Measurements from ENCODE around the gene MKNK1.

Gene MKNK1

GRCh38 chr1:46596036-46596435, 8.0 kb downstream of the MKNK1 start:
- H3K4me1 ChIP-seq (ENCODE audit: control insufficient read depth in 2 of 2, insufficient read depth in 2 of 2, low read length in 2 of 2): peaks cover 0 to 3% of the 10 kb centered on the region in 2 donors
- no peak overlapping the region for H3K4me3 ChIP-seq (ENCODE audit: low read length in 2 of 2)
- H3K27ac ChIP-seq (ENCODE audit: low read depth in 2 of 2, low read length in 2 of 2): peak overlapping the region in 1 of 2 donors; percentile 12
- no peaks in the 10 kb centered on the region for H3K9me3 ChIP-seq (ENCODE audit: control insufficient read depth in 2 of 2, low read length in 2 of 2)
- H3K9ac ChIP-seq (ENCODE audit: low read depth in 1 of 2, low read length in 2 of 2): no peak overlapping the region
- H3K27me3 ChIP-seq (ENCODE audit: control insufficient read depth in 2 of 2, insufficient read depth in 2 of 2, low read length in 2 of 2): no peaks in the 10 kb centered on the region
- peaks cover 26% of the 10 kb centered on the region in 2 donors for H3K36me3 ChIP-seq (ENCODE audit: control insufficient read depth in 2 of 2, insufficient read depth in 2 of 2, low read length in 2 of 2)

- H3K9me3 ChIP-seq (ENCODE audit: control insufficient read depth in 2 of 2, low read length in 2 of 2): no peaks in the 10 kb centered on the region
- H3K4me1 ChIP-seq (ENCODE audit: control insufficient read depth in 2 of 2, insufficient read depth in 2 of 2, low read length in 2 of 2): peaks cover 0 to 3% of the 10 kb centered on the region in 2 donors
- H3K9ac ChIP-seq (ENCODE audit: low read depth in 1 of 2, low read length in 2 of 2): no peak overlapping the region
- no peak overlapping the region for H3K4me3 ChIP-seq (ENCODE audit: low read length in 2 of 2)
- H3K36me3 ChIP-seq (ENCODE audit: control insufficient read depth in 2 of 2, insufficient read depth in 2 of 2, low read length in 2 of 2): peaks cover 34 to 35% of the 10 kb centered on the region in 2 donors
- H3K27ac ChIP-seq (ENCODE audit: low read depth in 2 of 2, low read length in 2 of 2): no peak overlapping the region
- no peaks in the 10 kb centered on the region for H3K27me3 ChIP-seq (ENCODE audit: control insufficient read depth in 2 of 2, insufficient read depth in 2 of 2, low read length in 2 of 2)
These were observed 8.9 kb downstream of the MKNK1 start for GRCh38 chr1:46595127-46595526.

GRCh38 chr1:46594063-46594462, 10.0 kb downstream of the MKNK1 start:
- Histone ChIP-seq H3K4me3 (ENCODE audit: low read length in 2 of 2) (no peak overlapping the region), H3K9ac (ENCODE audit: low read depth in 1 of 2, low read length in 2 of 2) (no peak overlapping the region), H3K27ac (ENCODE audit: low read depth in 2 of 2, low read length in 2 of 2) (peak overlapping the region in 1 of 2 donors; percentile 20), H3K36me3 (ENCODE audit: control insufficient read depth in 2 of 2, insufficient read depth in 2 of 2, low read length in 2 of 2) (peaks cover 44 to 45% of the 10 kb centered on the region in 2 donors), H3K4me1 (ENCODE audit: control insufficient read depth in 2 of 2, insufficient read depth in 2 of 2, low read length in 2 of 2) (no peaks in the 10 kb centered on the region), H3K27me3 (ENCODE audit: control insufficient read depth in 2 of 2, insufficient read depth in 2 of 2, low read length in 2 of 2) (no peaks in the 10 kb centered on the region), H3K9me3 (ENCODE audit: control insufficient read depth in 2 of 2, low read length in 2 of 2) (no peaks in the 10 kb centered on the region)

- Histone ChIP-seq H3K9ac (ENCODE audit: low read depth in 1 of 2, low read length in 2 of 2) (no peak overlapping the region), H3K27me3 (ENCODE audit: control insufficient read depth in 2 of 2, insufficient read depth in 2 of 2, low read length in 2 of 2) (no peaks in the 10 kb centered on the region), H3K27ac (ENCODE audit: low read depth in 2 of 2, low read length in 2 of 2) (no peak overlapping the region), H3K36me3 (ENCODE audit: control insufficient read depth in 2 of 2, insufficient read depth in 2 of 2, low read length in 2 of 2) (peaks cover 46 to 47% of the 10 kb centered on the region in 2 donors), H3K4me3 (ENCODE audit: low read length in 2 of 2) (no peak overlapping the region), H3K9me3 (ENCODE audit: control insufficient read depth in 2 of 2, low read length in 2 of 2) (no peaks in the 10 kb centered on the region), H3K4me1 (ENCODE audit: control insufficient read depth in 2 of 2, insufficient read depth in 2 of 2, low read length in 2 of 2) (no peaks in the 10 kb centered on the region)
These were observed 11.2 kb downstream of the MKNK1 start for GRCh38 chr1:46592823-46593222.

- Histone ChIP-seq H3K27me3 (ENCODE audit: control insufficient read depth in 2 of 2, insufficient read depth in 2 of 2, low read length in 2 of 2) (no peaks in the 10 kb centered on the region), H3K4me3 (ENCODE audit: low read length in 2 of 2) (no peak overlapping the region), H3K9ac (ENCODE audit: low read depth in 1 of 2, low read length in 2 of 2) (no peak overlapping the region), H3K9me3 (ENCODE audit: control insufficient read depth in 2 of 2, low read length in 2 of 2) (no peaks in the 10 kb centered on the region), H3K4me1 (ENCODE audit: control insufficient read depth in 2 of 2, insufficient read depth in 2 of 2, low read length in 2 of 2) (no peaks in the 10 kb centered on the region), H3K36me3 (ENCODE audit: control insufficient read depth in 2 of 2, insufficient read depth in 2 of 2, low read length in 2 of 2) (peaks cover 61 to 63% of the 10 kb centered on the region in 2 donors), H3K27ac (ENCODE audit: low read depth in 2 of 2, low read length in 2 of 2) (no peak overlapping the region)
These were observed 14.5 kb downstream of the MKNK1 start for GRCh38 chr1:46589529-46589928.

GRCh38 chr1:46587069-46587468, 17.0 kb downstream of the MKNK1 start:
- Histone ChIP-seq H3K27me3 (ENCODE audit: control insufficient read depth in 2 of 2, insufficient read depth in 2 of 2, low read length in 2 of 2) (no peaks in the 10 kb centered on the region), H3K36me3 (ENCODE audit: control insufficient read depth in 2 of 2, insufficient read depth in 2 of 2, low read length in 2 of 2) (peaks cover 53 to 67% of the 10 kb centered on the region in 2 donors), H3K4me1 (ENCODE audit: control insufficient read depth in 2 of 2, insufficient read depth in 2 of 2, low read length in 2 of 2) (no peaks in the 10 kb centered on the region), H3K27ac (ENCODE audit: low read depth in 2 of 2, low read length in 2 of 2) (no peak overlapping the region), H3K9ac (ENCODE audit: low read depth in 1 of 2, low read length in 2 of 2) (no peak overlapping the region), H3K4me3 (ENCODE audit: low read length in 2 of 2) (no peak overlapping the region), H3K9me3 (ENCODE audit: control insufficient read depth in 2 of 2, low read length in 2 of 2) (no peaks in the 10 kb centered on the region)

- H3K4me3 ChIP-seq (ENCODE audit: low read length in 2 of 2): no peak overlapping the region
These were observed 18.6 kb downstream of the MKNK1 start for GRCh38 chr1:46585312-46585938.

GRCh38 chr1:46583494-46583893, 20.6 kb downstream of the MKNK1 start:
- H3K4me1 ChIP-seq (ENCODE audit: control insufficient read depth in 2 of 2, insufficient read depth in 2 of 2, low read length in 2 of 2): no peaks in the 10 kb centered on the region
- no peak overlapping the region for H3K9ac ChIP-seq (ENCODE audit: low read depth in 1 of 2, low read length in 2 of 2)
- peaks cover 41 to 53% of the 10 kb centered on the region in 2 donors for H3K36me3 ChIP-seq (ENCODE audit: control insufficient read depth in 2 of 2, insufficient read depth in 2 of 2, low read length in 2 of 2)
- H3K4me3 ChIP-seq (ENCODE audit: low read length in 2 of 2): no peak overlapping the region
- no peak overlapping the region for H3K27ac ChIP-seq (ENCODE audit: low read depth in 2 of 2, low read length in 2 of 2)
- no peaks in the 10 kb centered on the region for H3K9me3 ChIP-seq (ENCODE audit: control insufficient read depth in 2 of 2, low read length in 2 of 2)
- no peaks in the 10 kb centered on the region for H3K27me3 ChIP-seq (ENCODE audit: control insufficient read depth in 2 of 2, insufficient read depth in 2 of 2, low read length in 2 of 2)

More at GRCh38 chr1:46585312-46585938, 18.6 kb downstream of the MKNK1 start:
- Histone ChIP-seq H3K36me3 (ENCODE audit: control insufficient read depth in 2 of 2, insufficient read depth in 2 of 2, low read length in 2 of 2) (peaks cover 44 to 59% of the 10 kb centered on the region in 2 donors), H3K4me1 (ENCODE audit: control insufficient read depth in 2 of 2, insufficient read depth in 2 of 2, low read length in 2 of 2) (no peaks in the 10 kb centered on the region), H3K27me3 (ENCODE audit: control insufficient read depth in 2 of 2, insufficient read depth in 2 of 2, low read length in 2 of 2) (no peaks in the 10 kb centered on the region), H3K9me3 (ENCODE audit: control insufficient read depth in 2 of 2, low read length in 2 of 2) (no peaks in the 10 kb centered on the region), H3K27ac (ENCODE audit: low read depth in 2 of 2, low read length in 2 of 2) (no peak overlapping the region), H3K9ac (ENCODE audit: low read depth in 1 of 2, low read length in 2 of 2) (no peak overlapping the region)

GRCh38 chr1:46582972-46583371, 21.1 kb downstream of the MKNK1 start:
- no peak overlapping the region for H3K4me3 ChIP-seq (ENCODE audit: low read length in 2 of 2)
- H3K27ac ChIP-seq (ENCODE audit: low read depth in 2 of 2, low read length in 2 of 2): no peak overlapping the region
- no peak overlapping the region for H3K9ac ChIP-seq (ENCODE audit: low read depth in 1 of 2, low read length in 2 of 2)
- H3K36me3 ChIP-seq (ENCODE audit: control insufficient read depth in 2 of 2, insufficient read depth in 2 of 2, low read length in 2 of 2): peaks cover 42 to 57% of the 10 kb centered on the region in 2 donors
- no peaks in the 10 kb centered on the region for H3K9me3 ChIP-seq (ENCODE audit: control insufficient read depth in 2 of 2, low read length in 2 of 2)
- no peaks in the 10 kb centered on the region for H3K4me1 ChIP-seq (ENCODE audit: control insufficient read depth in 2 of 2, insufficient read depth in 2 of 2, low read length in 2 of 2)
- no peaks in the 10 kb centered on the region for H3K27me3 ChIP-seq (ENCODE audit: control insufficient read depth in 2 of 2, insufficient read depth in 2 of 2, low read length in 2 of 2)

- no peaks in the 10 kb centered on the region for H3K4me1 ChIP-seq (ENCODE audit: control insufficient read depth in 2 of 2, insufficient read depth in 2 of 2, low read length in 2 of 2)
- no peak overlapping the region for H3K9ac ChIP-seq (ENCODE audit: low read depth in 1 of 2, low read length in 2 of 2)
- peaks cover 48 to 64% of the 10 kb centered on the region in 2 donors for H3K36me3 ChIP-seq (ENCODE audit: control insufficient read depth in 2 of 2, insufficient read depth in 2 of 2, low read length in 2 of 2)
- no peaks in the 10 kb centered on the region for H3K9me3 ChIP-seq (ENCODE audit: control insufficient read depth in 2 of 2, low read length in 2 of 2)
- H3K27me3 ChIP-seq (ENCODE audit: control insufficient read depth in 2 of 2, insufficient read depth in 2 of 2, low read length in 2 of 2): no peaks in the 10 kb centered on the region
- no peak overlapping the region for H3K4me3 ChIP-seq (ENCODE audit: low read length in 2 of 2)
- H3K27ac ChIP-seq (ENCODE audit: low read depth in 2 of 2, low read length in 2 of 2): no peak overlapping the region
These were observed 22.2 kb downstream of the MKNK1 start for GRCh38 chr1:46581681-46582455.
